WTC11 (cell line): Measurements from ENCODE around the gene TFCP2.

ENCODE experiments used
- ATF6 ChIP-seq: sonication (generic); formaldehyde crosslinking; IDR thresholded peaks from 2 replicates; pipeline ENCODE4 v1.8.1; 2023; ENCODE audit warnings: mild to moderate bottlenecking, missing genetic modification reagents
- CREM ChIP-seq: sonication (generic); formaldehyde crosslinking; IDR thresholded peaks from 2 replicates; pipeline ENCODE4 v1.8.1; 2022; ENCODE audit warnings: mild to moderate bottlenecking, missing genetic modification reagents, moderate library complexity
- CTCF ChIP-seq: fragments of 200-600 bp; IDR thresholded peaks from 2 replicates; pipeline ENCODE4 v1.8.0; 2022; ENCODE audit warnings: antibody characterized with exemption
- ELF4 ChIP-seq: sonication (generic); formaldehyde crosslinking; IDR thresholded peaks from 2 replicates; pipeline ENCODE4 v1.8.1; 2022; ENCODE audit warnings: low read depth, mild to moderate bottlenecking, moderate library complexity, missing genetic modification reagents
- HMGXB4 ChIP-seq: sonication (generic); formaldehyde crosslinking; IDR thresholded peaks from 2 replicates; pipeline ENCODE4 v1.8.1; 2023; ENCODE audit warnings: mild to moderate bottlenecking, moderate library complexity, missing genetic modification reagents
- IRF2 ChIP-seq: sonication (generic); formaldehyde crosslinking; IDR thresholded peaks from 2 replicates; pipeline ENCODE4 v1.8.0; 2022; ENCODE audit warnings: low read depth, missing genetic modification reagents, borderline replicate concordance
- KAT7 ChIP-seq: sonication (generic); formaldehyde crosslinking; IDR thresholded peaks from 2 replicates; pipeline ENCODE4 v1.8.1; 2023; ENCODE audit warnings: missing genetic modification reagents, mild to moderate bottlenecking, borderline replicate concordance
- NR3C1 ChIP-seq: sonication (generic); formaldehyde crosslinking; conservative IDR thresholded peaks from 2 replicates; pipeline ENCODE4 v1.8.1; 2023; ENCODE audit warnings: low read depth, mild to moderate bottlenecking, missing genetic modification reagents
- TEAD4 ChIP-seq: sonication (generic); formaldehyde crosslinking; IDR thresholded peaks from 2 replicates; pipeline ENCODE4 v1.8.0; 2022; ENCODE audit warnings: mild to moderate bottlenecking, missing genetic modification reagents
- ZBTB43 ChIP-seq: sonication (generic); formaldehyde crosslinking; IDR thresholded peaks from 2 replicates; pipeline ENCODE4 v1.8.1; 2023; ENCODE audit warnings: mild to moderate bottlenecking, missing genetic modification reagents
- ZNF219 ChIP-seq: sonication (generic); formaldehyde crosslinking; IDR thresholded peaks from 2 replicates; pipeline ENCODE4 v1.8.0; 2023; ENCODE audit warnings: missing genetic modification reagents, mild to moderate bottlenecking, borderline replicate concordance

GRCh38 chr12:51081421-51081820 lies 91.5 kb downstream of the TFCP2 start:
- no peak for TF ChIP-seq HMGXB4
- no peak for TF ChIP-seq CTCF
- TF ChIP-seq ATF6 (CRISPR knock-in tag): no peak
- no peak for TF ChIP-seq ELF4 (CRISPR knock-in tag)
- TF ChIP-seq NR3C1 (CRISPR knock-in tag): no peak
- no peak for TF ChIP-seq ZBTB43 (CRISPR knock-in tag)
- TF ChIP-seq TEAD4 (CRISPR knock-in tag): no peak
- no peak for TF ChIP-seq CREM (CRISPR knock-in tag)
- no peak for TF ChIP-seq IRF2
- TF ChIP-seq ZNF219 (CRISPR knock-in tag): no peak
- TF ChIP-seq KAT7 (CRISPR knock-in tag): no peak
